ENCODE measurements around the gene MXD4.

- TF ChIP-seq TAF1 (IDR thresholded peaks at IDR 0.05; ENCODE audit: borderline replicate concordance, insufficient read depth, low read length) (no peak), SIN3A (IDR thresholded peaks at IDR 0.05; ENCODE audit: borderline replicate concordance, insufficient read depth, low read length) (no peak), REST (IDR thresholded peaks at IDR 0.05; ENCODE audit: insufficient read depth in 1 of 2, low read depth in 2 of 2, low read length in 2 of 2) (no peak), POLR2AphosphoS5 (IDR thresholded peaks at IDR 0.05; ENCODE audit: low read depth, low read length) (no peak), FOXP2 (optimal IDR thresholded peaks at IDR 0.05; ENCODE audit: borderline replicate concordance, extremely low read depth, extremely low read length, insufficient read depth) (no peak)
These were observed 2.8 kb downstream of the MXD4 start for GRCh38 chr4:2259036-2259540.
